ENCODE data around the gene TMEM109.

DNA sequence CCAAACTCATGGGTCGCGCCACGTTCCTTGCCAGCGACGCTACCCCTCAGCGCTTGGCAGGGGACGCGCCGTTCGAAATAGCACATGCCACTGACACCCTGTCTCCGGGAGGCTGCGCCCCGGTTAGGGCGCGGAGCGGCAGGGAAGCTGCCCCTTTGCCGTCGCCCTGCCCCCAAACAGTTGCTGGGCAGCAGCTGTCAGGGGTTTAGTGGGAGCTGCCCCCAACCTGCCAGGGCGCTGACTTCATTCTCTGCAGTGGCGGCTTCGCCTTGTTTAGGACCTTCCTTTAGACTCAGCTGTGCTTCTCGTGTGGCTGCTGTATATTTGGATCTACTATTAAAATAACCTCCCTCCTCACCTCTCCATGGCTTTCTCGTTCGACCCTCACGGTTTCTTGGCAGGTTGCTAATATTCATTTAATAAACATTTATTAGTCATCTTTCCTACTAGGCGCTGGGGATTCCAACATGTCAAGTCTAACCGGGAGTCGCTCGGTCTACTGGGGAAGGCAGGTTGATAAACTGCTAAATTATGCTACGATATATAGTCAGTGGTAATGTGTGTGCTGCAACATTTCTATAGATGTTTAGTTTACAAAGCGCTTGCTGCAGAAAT, 782 bp downstream of the TMEM109 start:
- TF ChIP-seq POLR2AphosphoS5 (IDR thresholded peaks at IDR 0.05): no peak
- TF ChIP-seq, protein P1, sequence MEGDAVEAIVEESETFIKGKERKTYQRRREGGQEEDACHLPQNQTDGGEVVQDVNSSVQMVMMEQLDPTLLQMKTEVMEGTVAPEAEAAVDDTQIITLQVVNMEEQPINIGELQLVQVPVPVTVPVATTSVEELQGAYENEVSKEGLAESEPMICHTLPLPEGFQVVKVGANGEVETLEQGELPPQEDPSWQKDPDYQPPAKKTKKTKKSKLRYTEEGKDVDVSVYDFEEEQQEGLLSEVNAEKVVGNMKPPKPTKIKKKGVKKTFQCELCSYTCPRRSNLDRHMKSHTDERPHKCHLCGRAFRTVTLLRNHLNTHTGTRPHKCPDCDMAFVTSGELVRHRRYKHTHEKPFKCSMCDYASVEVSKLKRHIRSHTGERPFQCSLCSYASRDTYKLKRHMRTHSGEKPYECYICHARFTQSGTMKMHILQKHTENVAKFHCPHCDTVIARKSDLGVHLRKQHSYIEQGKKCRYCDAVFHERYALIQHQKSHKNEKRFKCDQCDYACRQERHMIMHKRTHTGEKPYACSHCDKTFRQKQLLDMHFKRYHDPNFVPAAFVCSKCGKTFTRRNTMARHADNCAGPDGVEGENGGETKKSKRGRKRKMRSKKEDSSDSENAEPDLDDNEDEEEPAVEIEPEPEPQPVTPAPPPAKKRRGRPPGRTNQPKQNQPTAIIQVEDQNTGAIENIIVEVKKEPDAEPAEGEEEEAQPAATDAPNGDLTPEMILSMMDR (IDR thresholded peaks at IDR 0.05): no peak
- no peak for TF ChIP-seq EP300 (IDR thresholded peaks at IDR 0.05; ENCODE audit: low read depth)
